Lower leg skin (tissue), 4 donors: ENCODE results near the gene FZD10. TPM values are rescaled to one million over a fixed set of nuclear protein-coding genes. Genes with fewer than 3 reads are reported as not detected.

Source experiments
- DNase-seq, 2 donors: peaks; one replicate each; pipeline ENCODE4 v3.0.0-alpha.2; 2019; ENCODE audit warnings: low spot score in 2 of 2
- H3K4me3 ChIP-seq: fragments of 200-600 bp; sonication (generic); 2 replicates; pipeline ENCODE4 v1.5.1; 2017; ENCODE audit warnings: mild to moderate bottlenecking, low read depth; ENCODE audit not compliant: poor library complexity, severe bottlenecking
- POLR2A ChIP-seq, 2 donors: fragments of 450-650 bp; IDR thresholded peaks; one replicate each; pipeline ENCODE4 v1.6.1; 2016 to 2017; ENCODE audit warnings: antibody characterized with exemption in 2 of 2, mild to moderate bottlenecking in 1 of 2, moderate library complexity in 1 of 2
- WGBS, 2 donors: methylation state at CpG; one replicate each; pipeline ENCODE4 v1.1.5; 2018; 5-methylcytosine and 5-hydroxymethylcytosine counted together
- intact Hi-C: fragments of 100-400 bp; cut with DNase I; formaldehyde crosslinking; loops from one replicate; pipeline ENCODE4 v1.15.0; 2023; ENCODE audit warnings: low total_unique reads
- total RNA-seq, 4 donors: library from RNA; depleted of rRNA; stranded (reverse); fragments of >200 nt; gene quantifications; one replicate each; pipeline ENCODE4 v1.1.0, GENCODE V29; 2016
- TF ChIP-seq, protein P1 (sequence below), 3 donors: fragments of 450-650 bp; IDR thresholded peaks; one replicate each; pipeline ENCODE4 v1.5.1; 2016; ENCODE audit warnings: antibody characterized with exemption in 3 of 3, mild to moderate bottlenecking in 3 of 3, moderate library complexity in 2 of 3

Gene FZD10
- total RNA-seq, 4 donors from 2014 or later, result 11.0 to 33.2 (median 19.3) TPM

DNA sequence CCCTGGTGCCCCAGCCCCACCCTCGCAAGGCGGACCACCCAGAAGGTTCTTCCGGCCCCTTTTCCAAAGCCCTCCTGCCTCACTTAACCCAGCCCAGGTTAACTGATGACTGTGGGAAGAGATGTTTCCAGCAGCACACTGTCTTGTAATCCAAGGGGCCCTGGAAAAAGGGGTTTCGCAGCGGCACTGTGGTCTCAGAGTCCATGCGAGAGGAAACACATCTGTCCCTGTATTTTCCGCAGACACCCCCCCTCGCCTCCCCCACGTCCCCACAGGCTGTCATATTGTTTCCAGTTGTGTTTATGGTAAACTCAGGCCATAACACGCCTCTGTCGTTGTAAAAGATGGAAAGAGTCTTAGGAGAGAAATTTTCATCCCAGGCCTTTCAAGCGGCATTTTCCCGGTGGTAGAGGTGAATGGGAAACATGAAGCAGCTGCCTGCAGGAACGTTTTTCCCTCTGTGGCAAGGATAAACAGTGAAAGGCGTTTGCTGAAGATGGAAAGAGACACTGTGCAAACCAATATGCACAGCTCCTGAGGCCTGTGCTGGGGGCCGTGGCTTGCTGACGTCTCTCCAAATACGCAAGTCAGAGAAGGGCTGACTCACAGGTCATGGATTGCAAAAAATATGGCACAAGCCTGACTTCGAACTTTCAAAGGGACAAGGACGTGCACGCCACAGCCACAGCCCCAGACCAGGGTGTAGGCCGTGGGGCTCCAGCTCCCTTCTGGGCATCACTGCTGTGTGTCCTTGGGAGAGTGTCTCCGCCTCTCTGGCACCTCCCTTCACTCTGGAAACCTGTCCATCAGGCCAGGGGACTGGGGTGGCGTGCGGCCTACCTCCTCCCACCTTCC is 22.5 kb upstream of the FZD10 start:
- WGBS, 2 donors, result 70 to 79% methylated on average over 25 of the region's 25 CpGs
- no peak for DNase-seq
- H3K4me3 ChIP-seq, result no peak overlapping the region
- no peak for TF ChIP-seq POLR2A (IDR thresholded peaks at IDR 0.05)
- TF ChIP-seq, protein P1, sequence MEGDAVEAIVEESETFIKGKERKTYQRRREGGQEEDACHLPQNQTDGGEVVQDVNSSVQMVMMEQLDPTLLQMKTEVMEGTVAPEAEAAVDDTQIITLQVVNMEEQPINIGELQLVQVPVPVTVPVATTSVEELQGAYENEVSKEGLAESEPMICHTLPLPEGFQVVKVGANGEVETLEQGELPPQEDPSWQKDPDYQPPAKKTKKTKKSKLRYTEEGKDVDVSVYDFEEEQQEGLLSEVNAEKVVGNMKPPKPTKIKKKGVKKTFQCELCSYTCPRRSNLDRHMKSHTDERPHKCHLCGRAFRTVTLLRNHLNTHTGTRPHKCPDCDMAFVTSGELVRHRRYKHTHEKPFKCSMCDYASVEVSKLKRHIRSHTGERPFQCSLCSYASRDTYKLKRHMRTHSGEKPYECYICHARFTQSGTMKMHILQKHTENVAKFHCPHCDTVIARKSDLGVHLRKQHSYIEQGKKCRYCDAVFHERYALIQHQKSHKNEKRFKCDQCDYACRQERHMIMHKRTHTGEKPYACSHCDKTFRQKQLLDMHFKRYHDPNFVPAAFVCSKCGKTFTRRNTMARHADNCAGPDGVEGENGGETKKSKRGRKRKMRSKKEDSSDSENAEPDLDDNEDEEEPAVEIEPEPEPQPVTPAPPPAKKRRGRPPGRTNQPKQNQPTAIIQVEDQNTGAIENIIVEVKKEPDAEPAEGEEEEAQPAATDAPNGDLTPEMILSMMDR (IDR thresholded peaks at IDR 0.05), result no peak
- intact Hi-C loops, result no loop called here

DNA sequence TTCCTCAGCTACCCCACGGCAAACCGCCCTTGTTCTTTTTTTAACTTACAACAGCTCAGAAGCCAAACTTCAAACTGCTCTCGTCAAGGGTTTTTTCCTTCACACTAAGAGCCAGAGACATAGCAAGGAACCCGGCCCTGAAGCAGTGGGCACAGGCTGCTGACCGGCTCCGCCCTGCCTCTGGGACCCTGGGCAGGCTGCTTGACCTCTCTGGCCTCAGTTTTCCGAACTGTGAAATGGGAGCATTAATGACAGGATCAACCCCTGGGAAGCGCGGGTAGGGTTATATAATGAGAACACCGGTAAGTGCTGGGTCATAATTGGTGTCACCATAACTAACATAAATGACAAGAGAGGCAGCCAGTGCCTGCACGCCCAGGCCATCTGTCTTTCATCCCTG is 21.2 kb upstream of the FZD10 start:
- no peak overlapping the region for H3K4me3 ChIP-seq
- TF ChIP-seq, protein P1 (IDR thresholded peaks at IDR 0.05), result no peak
- TF ChIP-seq POLR2A (IDR thresholded peaks at IDR 0.05), result no peak
- DNase-seq, result no peak
- intact Hi-C loops, result no loop called here
- 83 to 84% methylated on average over 11 of the region's 11 CpGs for WGBS, 2 donors

DNA sequence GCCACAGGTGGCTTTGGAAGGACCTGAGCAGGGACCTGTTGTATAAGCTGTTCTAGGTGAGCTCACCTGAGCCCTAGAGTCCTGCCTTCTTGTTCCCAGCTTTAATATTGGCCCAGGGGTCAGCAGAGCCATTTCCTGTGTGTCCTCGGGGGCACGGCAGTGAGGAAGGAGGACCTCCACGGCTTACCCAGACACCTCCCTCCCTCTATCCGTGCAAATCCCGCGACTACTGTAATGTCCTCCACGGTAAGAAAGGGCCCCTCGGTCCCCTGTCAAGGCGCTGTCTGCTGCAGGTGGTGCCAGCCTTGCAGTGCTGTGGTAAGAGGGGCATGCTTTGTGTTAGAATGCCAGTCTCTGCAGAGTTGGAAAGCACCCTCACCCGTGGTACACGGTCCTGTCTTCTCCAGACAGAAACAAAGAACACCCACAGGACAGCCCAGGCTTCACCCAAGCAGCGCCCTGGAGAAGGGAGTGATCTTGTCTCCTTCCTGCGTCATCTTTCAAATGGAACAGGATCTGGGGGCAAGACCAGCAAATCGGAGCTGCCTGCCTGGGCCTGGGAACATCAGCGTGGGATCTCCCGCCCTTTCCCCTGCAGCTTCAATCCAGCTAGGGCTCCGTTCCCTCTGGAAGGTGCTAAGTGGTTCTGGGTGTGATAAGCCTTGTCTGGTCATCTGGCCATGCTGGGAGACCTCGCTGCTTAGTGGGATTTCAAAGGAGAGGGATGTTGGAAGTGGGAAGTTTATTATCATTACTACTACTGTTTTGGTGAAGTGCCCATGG is 20.2 kb upstream of the FZD10 start:
- TF ChIP-seq, protein P1 (IDR thresholded peaks at IDR 0.05), result no peak
- TF ChIP-seq POLR2A (IDR thresholded peaks at IDR 0.05), result no peak
- 51 to 64% methylated on average over 18 of the region's 18 CpGs for WGBS, 2 donors
- no peak for DNase-seq
- intact Hi-C loops, result no loop called here
- no peak overlapping the region for H3K4me3 ChIP-seq

DNA sequence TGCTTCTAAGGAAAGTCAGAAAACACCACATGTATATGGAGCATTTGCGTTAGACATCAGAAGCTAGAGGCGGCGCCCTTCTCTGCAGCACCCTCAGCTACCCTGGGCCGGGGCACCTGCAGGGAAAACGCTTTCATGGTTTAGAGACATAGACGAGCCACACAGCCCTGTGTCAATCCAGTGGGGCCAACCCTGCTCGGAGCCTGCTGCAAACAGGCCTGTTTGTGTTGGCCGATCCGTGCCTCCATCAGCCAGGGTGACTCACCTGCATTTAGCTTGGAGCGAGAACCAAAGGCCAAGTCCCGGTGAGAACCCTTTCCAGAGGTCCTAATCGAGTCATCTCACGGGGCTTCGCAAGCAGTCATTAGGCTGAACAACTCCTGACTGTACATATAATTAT is 19.5 kb upstream of the FZD10 start:
- no peak for DNase-seq
- intact Hi-C loops, result no loop called here
- WGBS, 2 donors, result 49 to 58% methylated on average over 14 of the region's 14 CpGs
- no peak overlapping the region for H3K4me3 ChIP-seq
- TF ChIP-seq, protein P1 (IDR thresholded peaks at IDR 0.05), result no peak
- no peak for TF ChIP-seq POLR2A (IDR thresholded peaks at IDR 0.05)

DNA sequence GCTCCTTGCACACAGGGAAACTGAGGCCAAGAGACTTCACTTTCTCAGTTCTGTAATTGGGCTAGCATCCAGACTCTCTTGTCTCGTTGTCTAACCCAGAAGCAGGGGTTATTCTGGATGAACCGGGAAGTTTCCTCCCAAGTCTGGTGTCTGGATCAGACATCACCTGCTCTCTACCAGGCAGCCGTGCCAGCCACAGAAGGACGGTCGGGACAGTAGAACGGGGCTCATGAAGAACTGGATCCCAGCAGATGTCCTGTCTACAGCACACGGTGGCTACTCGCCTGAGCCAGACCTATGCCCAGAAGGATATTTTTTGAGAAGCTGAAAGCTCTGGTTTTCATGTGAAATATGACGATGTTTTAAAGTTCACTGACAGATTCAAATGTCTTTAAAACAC is 19.1 kb upstream of the FZD10 start:
- no peak overlapping the region for H3K4me3 ChIP-seq
- WGBS, 2 donors, result 57 to 58% methylated on average over 9 of the region's 9 CpGs
- intact Hi-C loops, result no loop called here
- DNase-seq, result no peak
- no peak for TF ChIP-seq POLR2A (IDR thresholded peaks at IDR 0.05)
- TF ChIP-seq, protein P1 (IDR thresholded peaks at IDR 0.05), result no peak
